SK-N-SH (cell line): ENCODE data around the gene F7. TPM values are rescaled to one million over a fixed set of nuclear protein-coding genes. Genes with fewer than 3 reads are reported as not detected.

Experiments
- CTCF ChIA-PET: fragments of 300-600, 350-600 bp; formaldehyde crosslinking; extraction: SDS; loops from one replicate; lab custom pipeline; 2021; lab: Yijun Ruan, JAX
- POLR2A ChIA-PET: fragments of 350-600 bp; sonication (Branson Sonifier 250); formaldehyde crosslinking; extraction: SDS; loops from one replicate; lab custom pipeline; 2020; ENCODE audit warnings: antibody characterized with exemption, inconsistent platforms; lab: Yijun Ruan, JAX
- DNase-seq: peaks from one replicate; pipeline ENCODE4 v3.0.0; 2012
- H2AFZ ChIP-seq: fragments of 200-600 bp; sonication (generic); 2 replicates; pipeline ENCODE4 v1.8.1; 2016; ENCODE audit warnings: antibody characterized with exemption, mild to moderate bottlenecking, low read depth
- H3F3A ChIP-seq: fragments of 200-600 bp; sonication (generic); replicated peaks from 2 replicates; pipeline ENCODE3; 2016; ENCODE audit warnings: antibody characterized with exemption, mild to moderate bottlenecking; ENCODE audit not compliant: insufficient read depth
- H3K27ac ChIP-seq, 2 experiments: fragments of 200-500 bp in 1 of 2; fragments of 200-600 bp in 1 of 2; sonication (Bioruptor generic) in 1 of 2; sonication (generic), shearing (Covaris generic) in 1 of 2; 2 replicates each; pipeline versions ENCODE4 v1.5.1 to v1.6.1; 2014 to 2016; ENCODE audit warnings: low read depth in 2 of 2, inconsistent platforms in 1 of 2, low read length in 1 of 2, mild to moderate bottlenecking in 1 of 2, mixed read lengths in 1 of 2
- H3K27me3 ChIP-seq: fragments of 200-600 bp; sonication (generic), shearing (Covaris generic); 2 replicates; pipeline ENCODE4 v1.6.1; 2016; ENCODE audit warnings: mixed run types; ENCODE audit not compliant: insufficient read depth
- H3K36me3 ChIP-seq, 2 experiments: fragments of 200-500 bp in 1 of 2; fragments of 200-600 bp in 1 of 2; sonication (Bioruptor generic) in 1 of 2; sonication (generic) in 1 of 2; replicated peaks in 1 of 2; 2 replicates each; pipeline versions ENCODE3 to v1.5.1; 2014 to 2016; ENCODE audit warnings: low read length in 1 of 2, mild to moderate bottlenecking in 1 of 2; ENCODE audit not compliant: insufficient read depth in 2 of 2, control insufficient read depth in 1 of 2
- H3K4me1 ChIP-seq, 2 experiments: fragments of 200-500 bp in 1 of 2; fragments of 200-600 bp in 1 of 2; sonication (Bioruptor generic) in 1 of 2; sonication (generic), shearing (Covaris generic) in 1 of 2; 2 replicates each; pipeline versions ENCODE4 v1.5.1 to v1.6.1; 2014 to 2016; ENCODE audit warnings: low read depth in 1 of 2, low read length in 1 of 2, mixed run types in 1 of 2; ENCODE audit not compliant: insufficient read depth in 2 of 2, control insufficient read depth in 1 of 2
- H3K4me2 ChIP-seq: fragments of 200-600 bp; sonication (generic), shearing (Covaris generic); 2 replicates; pipeline ENCODE4 v1.6.1; 2017; ENCODE audit warnings: mixed run types
- H3K4me3 ChIP-seq, 2 experiments: fragments of 200-500 bp in 1 of 2; fragments of 200-600 bp in 1 of 2; sonication (Bioruptor generic) in 1 of 2; sonication (generic), shearing (Covaris generic) in 1 of 2; 2 replicates each; pipeline versions ENCODE4 v1.5.1 to v1.8.1; 2014 to 2016; ENCODE audit warnings: low read depth in 2 of 2, inconsistent platforms in 1 of 2, low read length in 1 of 2, mild to moderate bottlenecking in 1 of 2, mixed read lengths in 1 of 2, moderate library complexity in 1 of 2
- H3K79me2 ChIP-seq: fragments of 200-600 bp; sonication (generic); 2 replicates; pipeline ENCODE4 v1.8.1; 2017; ENCODE audit warnings: mild to moderate bottlenecking; ENCODE audit not compliant: insufficient read depth
- H3K9ac ChIP-seq: fragments of 200-600 bp; sonication (generic); 2 replicates; pipeline ENCODE4 v1.6.1; 2017; ENCODE audit warnings: mixed run types
- H3K9me2 ChIP-seq: fragments of 200-600 bp; sonication (generic); 2 replicates; pipeline ENCODE4 v1.6.1; 2017; ENCODE audit warnings: mixed run types
- H3K9me3 ChIP-seq: fragments of 200-600 bp; sonication (generic); 2 replicates; pipeline ENCODE4 v1.6.1; 2017; ENCODE audit warnings: mixed run types, mild to moderate bottlenecking, moderate library complexity
- H4K20me1 ChIP-seq: fragments of 200-600 bp; sonication (generic); 2 replicates; pipeline ENCODE4 v1.6.1; 2017; ENCODE audit warnings: mild to moderate bottlenecking, mixed run types; ENCODE audit not compliant: insufficient read depth
- ELF1 ChIP-seq: IDR thresholded peaks from 2 replicates; pipeline ENCODE4 v1.4.0; 2012
- GATA2 ChIP-seq: sonication (generic); formaldehyde crosslinking; IDR thresholded peaks from 2 replicates; pipeline ENCODE4 v1.5.0; 2020; ENCODE audit warnings: mild to moderate bottlenecking, missing genetic modification reagents
- JUND ChIP-seq: IDR thresholded peaks from 2 replicates; pipeline ENCODE4 v1.4.0; 2012
- MEF2A ChIP-seq: IDR thresholded peaks from 2 replicates; pipeline ENCODE4 v1.4.0; 2012; ENCODE audit warnings: low read depth, borderline replicate concordance
- POLR2AphosphoS5 ChIP-seq: IDR thresholded peaks from 2 replicates; pipeline ENCODE4 v1.6.1; 2012; ENCODE audit warnings: low read depth, low read length
- RFX5 ChIP-seq: IDR thresholded peaks from 2 replicates; pipeline ENCODE4 v1.6.1; 2012; ENCODE audit warnings: mild to moderate bottlenecking, improper control_type of control experiment, low read length
- RXRA ChIP-seq: IDR thresholded peaks from 2 replicates; pipeline ENCODE4 v1.4.0; 2012; ENCODE audit warnings: low read depth, mild to moderate bottlenecking, borderline replicate concordance
- SMC3 ChIP-seq: IDR thresholded peaks from 2 replicates; pipeline ENCODE4 v1.6.1; 2012; ENCODE audit warnings: low read depth, low read length, improper control_type of control experiment
- TAF1 ChIP-seq: IDR thresholded peaks from 2 replicates; pipeline ENCODE4 v1.6.1; 2012; ENCODE audit warnings: low read depth, mild to moderate bottlenecking, low read length, moderate library complexity, borderline replicate concordance
- YY1 ChIP-seq: IDR thresholded peaks from 2 replicates; pipeline ENCODE4 v1.4.0; 2012; ENCODE audit warnings: low read depth, mild to moderate bottlenecking
- WGBS: methylation state at CpG from one replicate; pipeline ENCODE4 v1.1.6; 2017; ENCODE audit warnings: low lambda C conversion rate; 5-methylcytosine and 5-hydroxymethylcytosine counted together
- polyA plus RNA-seq, 3 experiments: library from polyadenylated mRNA; depleted of rRNA; stranded (reverse); fragments of >200 nt; gene quantifications; 2 replicates each; pipeline ENCODE4 v1.2.3, GENCODE V29; 2012
- TF ChIP-seq, protein P1 (sequence below): IDR thresholded peaks from 2 replicates; pipeline ENCODE4; 2012

The F7 gene
- polyA plus RNA-seq, 1 of the 3 experiments (the other 2 are of a cell fraction), result not detected

DNA sequence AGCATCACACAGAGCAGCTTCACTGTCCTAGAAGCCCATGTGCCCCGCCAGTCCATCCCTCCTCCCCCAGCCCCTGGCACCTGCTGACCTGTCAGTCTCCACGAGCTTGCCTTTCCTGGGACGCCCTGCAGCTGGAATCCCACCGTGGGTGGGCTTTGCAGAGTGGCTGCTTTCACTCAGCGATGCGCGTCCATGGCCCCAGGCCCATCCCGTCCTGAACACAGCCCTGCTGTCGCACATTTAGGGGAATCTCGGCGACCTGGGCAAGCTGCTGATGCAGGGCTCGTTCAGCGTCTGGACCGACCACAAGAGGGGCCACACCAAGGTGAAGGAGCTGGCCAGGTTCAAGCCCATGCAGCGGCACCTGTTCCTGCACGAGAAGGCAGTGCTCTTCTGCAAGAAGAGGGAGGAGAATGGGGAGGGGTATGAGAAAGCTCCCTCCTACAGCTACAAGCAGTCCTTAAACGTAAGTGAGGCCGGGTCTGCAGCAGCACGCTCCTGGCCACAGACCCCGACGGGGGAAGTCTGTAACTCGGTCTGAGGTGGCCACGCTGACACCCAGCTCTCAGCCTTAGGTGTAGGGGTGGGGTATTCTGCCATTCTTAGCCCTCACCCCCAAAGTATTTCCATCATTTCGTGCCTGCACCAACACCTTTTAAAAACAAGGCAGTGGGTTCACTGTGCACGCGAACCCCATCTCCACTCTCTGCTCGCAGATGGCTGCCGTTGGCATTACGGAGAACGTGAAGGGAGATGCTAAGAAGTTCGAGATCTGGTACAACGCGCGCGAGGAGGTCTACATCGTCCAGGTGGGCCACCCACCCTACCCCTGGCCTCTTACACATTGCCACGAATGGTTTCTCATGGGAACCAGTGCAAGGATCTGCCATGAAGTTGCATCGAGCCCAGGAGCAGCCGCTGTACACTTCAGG is 18.3 kb upstream of the F7 start:
- no peak overlapping the region for H2AFZ ChIP-seq
- DNase-seq, result no peak
- ChIA-PET CTCF (no interaction called here), POLR2A (no interaction called here)
- H3K9me2 ChIP-seq, result no peaks in the 10 kb centered on the region
- H3K27me3 ChIP-seq, result no peaks in the 10 kb centered on the region
- H4K20me1 ChIP-seq, result no peaks in the 10 kb centered on the region
- TF ChIP-seq SMC3 (no peak), YY1 (no peak), POLR2AphosphoS5 (no peak), TAF1 (no peak), RXRA (no peak), RFX5 (no peak), JUND (no peak), MEF2A (no peak), GATA2 (CRISPR knock-in tag) (no peak), ELF1 (no peak)
- TF ChIP-seq, protein P1, sequence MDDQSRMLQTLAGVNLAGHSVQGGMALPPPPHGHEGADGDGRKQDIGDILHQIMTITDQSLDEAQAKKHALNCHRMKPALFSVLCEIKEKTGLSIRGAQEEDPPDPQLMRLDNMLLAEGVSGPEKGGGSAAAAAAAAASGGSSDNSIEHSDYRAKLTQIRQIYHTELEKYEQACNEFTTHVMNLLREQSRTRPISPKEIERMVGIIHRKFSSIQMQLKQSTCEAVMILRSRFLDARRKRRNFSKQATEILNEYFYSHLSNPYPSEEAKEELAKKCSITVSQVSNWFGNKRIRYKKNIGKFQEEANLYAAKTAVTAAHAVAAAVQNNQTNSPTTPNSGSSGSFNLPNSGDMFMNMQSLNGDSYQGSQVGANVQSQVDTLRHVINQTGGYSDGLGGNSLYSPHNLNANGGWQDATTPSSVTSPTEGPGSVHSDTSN, result no peak
- H3K4me3 ChIP-seq, result no peak overlapping the region
- WGBS, result 68% methylated on average over 35 of the region's 39 CpGs
- H3K9me3 ChIP-seq, result no peaks in the 10 kb centered on the region
- no peak overlapping the region for H3K27ac ChIP-seq
- H3F3A ChIP-seq, result no peaks in the 10 kb centered on the region
- H3K36me3 ChIP-seq, result no peaks in the 10 kb centered on the region
- no peaks in the 10 kb centered on the region for H3K4me1 ChIP-seq
- H3K79me2 ChIP-seq, result no peaks in the 10 kb centered on the region
- H3K4me2 ChIP-seq, result no peak overlapping the region
- no peak overlapping the region for H3K9ac ChIP-seq

DNA sequence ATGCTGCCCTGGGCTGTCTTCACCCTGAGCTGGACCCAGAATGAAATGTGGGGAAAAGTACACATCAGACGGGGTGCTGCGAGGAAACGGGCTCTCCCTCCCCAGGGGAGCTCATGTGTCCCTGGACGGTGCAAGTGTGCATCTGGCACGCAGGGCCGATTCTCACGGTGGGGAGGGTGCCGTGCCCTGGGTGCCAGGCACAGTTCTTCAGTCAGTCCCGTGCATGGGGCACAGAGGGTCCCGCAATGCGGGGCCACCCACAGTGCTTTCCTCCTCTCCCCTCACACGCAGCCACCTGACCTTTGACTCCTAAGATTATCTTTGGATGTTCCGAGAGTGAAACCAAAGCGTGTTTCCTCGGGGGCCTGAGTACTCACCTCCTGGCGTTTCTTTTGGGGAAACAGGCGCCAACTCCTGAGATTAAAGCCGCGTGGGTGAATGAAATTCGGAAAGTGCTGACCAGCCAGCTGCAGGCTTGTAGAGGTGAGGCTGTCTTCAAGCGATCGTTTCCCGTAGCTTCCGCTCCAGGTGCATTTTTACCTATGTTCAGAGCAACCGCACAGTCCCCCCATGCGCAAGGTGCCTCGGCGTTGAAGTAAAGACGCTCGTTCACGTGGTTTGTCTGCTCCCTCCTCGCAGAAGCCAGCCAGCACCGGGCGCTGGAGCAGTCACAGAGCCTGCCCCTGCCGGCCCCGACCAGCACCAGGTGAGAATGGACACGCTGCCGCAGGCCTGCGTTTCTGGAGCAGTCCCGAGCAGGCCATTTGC is 17.5 kb upstream of the F7 start:
- H3K9ac ChIP-seq, result no peak overlapping the region
- no peaks in the 10 kb centered on the region for H4K20me1 ChIP-seq
- no peak for DNase-seq
- ChIA-PET POLR2A (no interaction called here), CTCF (no interaction called here)
- H3F3A ChIP-seq, result no peaks in the 10 kb centered on the region
- H3K4me3 ChIP-seq, result no peak overlapping the region
- no peaks in the 10 kb centered on the region for H3K9me3 ChIP-seq
- WGBS, result 77% methylated on average over 39 of the region's 40 CpGs
- H3K27me3 ChIP-seq, result no peaks in the 10 kb centered on the region
- no peak for TF ChIP-seq GATA2 (CRISPR knock-in tag)
- no peaks in the 10 kb centered on the region for H3K79me2 ChIP-seq
- H2AFZ ChIP-seq, result no peak overlapping the region
- no peaks in the 10 kb centered on the region for H3K9me2 ChIP-seq
- H3K27ac ChIP-seq, result no peak overlapping the region
- H3K4me2 ChIP-seq, result no peak overlapping the region
- no peaks in the 10 kb centered on the region for H3K36me3 ChIP-seq
- H3K4me1 ChIP-seq, result peaks cover 0 to 3% of the 10 kb centered on the region in 2 experiments; a peak in 1 of 4 replicates
